Measurements from ENCODE around the gene COX19. TPM values are rescaled to one million over a fixed set of nuclear protein-coding genes. Genes with fewer than 3 reads are reported as not detected.
A peak's percentile ranks its signal among the peaks of the same experiment; 100 is the strongest.

Gene COX19
- total and polyA plus RNA-seq, 2 of the 13 experiments (the other 11 are each of a cell fraction or from before 2014, with no cell fraction given), result 11.5 to 21.7 TPM

- TF ChIP-seq RNF219 (CRISPR knock-in tag; IDR thresholded peaks at IDR 0.05), result no peak
- TF ChIP-seq NFYB (CRISPR knock-in tag; IDR thresholded peaks at IDR 0.05), result no peak
- TF ChIP-seq ATRX (CRISPR knock-in tag; IDR thresholded peaks at IDR 0.05; ENCODE audit: borderline replicate concordance), result no peak
- TF ChIP-seq ZNF788 (CRISPR knock-in tag; IDR thresholded peaks at IDR 0.05; ENCODE audit: borderline replicate concordance), result no peak
- TF ChIP-seq ARID4A (CRISPR knock-in tag; IDR thresholded peaks at IDR 0.05; ENCODE audit: borderline replicate concordance), result no peak; the same call in 1 of the 2 replicates
- no peak; the same call in 1 of the 2 replicates for TF ChIP-seq YEATS4 (CRISPR knock-in tag; IDR thresholded peaks at IDR 0.05; ENCODE audit: borderline replicate concordance)
- TF ChIP-seq PBX3 (CRISPR knock-in tag; IDR thresholded peaks at IDR 0.05; ENCODE audit: borderline replicate concordance), result no peak
- no peak for TF ChIP-seq NR2F1 (CRISPR knock-in tag; IDR thresholded peaks at IDR 0.05)
- TF ChIP-seq RFX5 (IDR thresholded peaks at IDR 0.05; ENCODE audit: low read depth, low read length), result no peak
- no peak for TF ChIP-seq ZBTB8A (CRISPR knock-in tag; IDR thresholded peaks at IDR 0.05; ENCODE audit: borderline replicate concordance, low read depth)
- no peak for TF ChIP-seq ZNF343 (CRISPR knock-in tag; IDR thresholded peaks at IDR 0.05)
- TF ChIP-seq CSRNP2 (CRISPR knock-in tag; conservative IDR thresholded peaks at IDR 0.05; ENCODE audit: low read depth), result no peak
- TF ChIP-seq MXD1 (CRISPR knock-in tag; IDR thresholded peaks at IDR 0.05), result 0 out of 2 replicates have a peak, but pooled peaks have one; percentile 16
- no peak for TF ChIP-seq HDAC2 (CRISPR knock-in tag; IDR thresholded peaks at IDR 0.05)
- TF ChIP-seq ZNF513 (CRISPR knock-in tag; conservative IDR thresholded peaks at IDR 0.05), result no peak
- no peak for TF ChIP-seq CHD4 (IDR thresholded peaks at IDR 0.05; ENCODE audit: borderline replicate concordance, low read length)
These were observed 11.9 kb downstream of the COX19 start (continued) for GRCh38 chr7:963236-964078.
